WTC11 (cell line): ENCODE data around the gene SH3D19. TPM values are rescaled to one million over a fixed set of nuclear protein-coding genes. Genes with fewer than 3 reads are reported as not detected.

Experiments used
- ATAC-seq: fragments of 200-7000 bp; cut with Tn5 transposase; 2 replicates; pipeline ENCODE4 v1.10.0; 2021; ENCODE audit warnings: mild to moderate bottlenecking, moderate library complexity
- CTCF ChIA-PET: fragments of 300-600 bp; sonication (Branson Sonifier 250); formaldehyde crosslinking; loops from one replicate; lab custom pipeline; 2021; ENCODE audit warnings: antibody characterized with exemption; lab: Charles Lee
- POLR2A ChIA-PET: fragments of 350-600 bp; sonication (Branson Sonifier 250); formaldehyde crosslinking; loops from one replicate; lab custom pipeline; 2021; ENCODE audit warnings: antibody characterized with exemption; lab: Charles Lee
- DNase-seq: peaks from one replicate; pipeline ENCODE4 v3.0.0; 2021; ENCODE audit warnings: low spot score
- H3K27ac Mint-ChIP-seq: 2 replicates; pipeline ENCODE4 v1.8.0; 2021; ENCODE audit warnings: mixed read lengths
- H3K27me3 Mint-ChIP-seq: 2 replicates; pipeline ENCODE4 v1.8.0; 2021; ENCODE audit warnings: low read depth, mild to moderate bottlenecking, moderate library complexity, mixed read lengths
- H3K36me3 Mint-ChIP-seq: 2 replicates; pipeline ENCODE4 v1.8.0; 2021; ENCODE audit warnings: mixed read lengths
- H3K4me1 Mint-ChIP-seq: 2 replicates; pipeline ENCODE4 v1.8.0; 2022; ENCODE audit warnings: mixed read lengths
- H3K4me3 Mint-ChIP-seq: 2 replicates; pipeline ENCODE4 v1.8.0; 2021; ENCODE audit warnings: mild to moderate bottlenecking, moderate library complexity, mixed read lengths
- H3K9me3 Mint-ChIP-seq: 2 replicates; pipeline ENCODE4 v1.8.0; 2021; ENCODE audit warnings: mixed read lengths
- CREM ChIP-seq: sonication (generic); formaldehyde crosslinking; IDR thresholded peaks from 2 replicates; pipeline ENCODE4 v1.8.1; 2022; ENCODE audit warnings: mild to moderate bottlenecking, missing genetic modification reagents, moderate library complexity
- FOXJ3 ChIP-seq: sonication (generic); formaldehyde crosslinking; IDR thresholded peaks from 2 replicates; pipeline ENCODE4 v1.9.0; 2021; ENCODE audit warnings: missing genetic modification reagents, mild to moderate bottlenecking, borderline replicate concordance
- FOXP1 ChIP-seq: sonication (generic); formaldehyde crosslinking; IDR thresholded peaks from 2 replicates; pipeline ENCODE4 v1.8.0; 2022; ENCODE audit warnings: missing genetic modification reagents, mild to moderate bottlenecking, moderate library complexity, borderline replicate concordance
- GRHL2 ChIP-seq: fragments of 250-450 bp; sonication (Bioruptor Pico); IDR thresholded peaks from 2 replicates; pipeline ENCODE4 v1.8.0; 2022; ENCODE audit warnings: mild to moderate bottlenecking, moderate library complexity; ENCODE audit not compliant: insufficient replicate concordance, severe bottlenecking
- MXD4 ChIP-seq: fragments of 250-450 bp; sonication (Bioruptor Pico); IDR thresholded peaks from 2 replicates; pipeline ENCODE4 v1.8.0; 2021; ENCODE audit warnings: mild to moderate bottlenecking, moderate library complexity, borderline replicate concordance
- NR1H2 ChIP-seq: sonication (generic); formaldehyde crosslinking; IDR thresholded peaks from 2 replicates; pipeline ENCODE4 v1.9.0; 2021; ENCODE audit warnings: mild to moderate bottlenecking, moderate library complexity, missing genetic modification reagents
- OVOL2 ChIP-seq: fragments of 250-450 bp; sonication (Bioruptor Pico); IDR thresholded peaks from 2 replicates; pipeline ENCODE4 v1.9.0; 2021; ENCODE audit warnings: mild to moderate bottlenecking, borderline replicate concordance
- RELA ChIP-seq: sonication (generic); formaldehyde crosslinking; IDR thresholded peaks from 2 replicates; pipeline ENCODE4 v1.8.1; 2022; ENCODE audit warnings: missing genetic modification reagents, mild to moderate bottlenecking, borderline replicate concordance
- SP1 ChIP-seq: sonication (generic); formaldehyde crosslinking; conservative IDR thresholded peaks from 2 replicates; pipeline ENCODE4 v1.8.1; 2022; ENCODE audit warnings: missing genetic modification reagents
- TP53 ChIP-seq: sonication (generic); formaldehyde crosslinking; IDR thresholded peaks from 2 replicates; pipeline ENCODE4 v1.8.1; 2023; ENCODE audit warnings: mild to moderate bottlenecking, missing genetic modification reagents
- ZBTB21 ChIP-seq: sonication (generic); formaldehyde crosslinking; IDR thresholded peaks from 2 replicates; pipeline ENCODE4 v1.8.1; 2023; ENCODE audit warnings: mild to moderate bottlenecking, missing genetic modification reagents, borderline replicate concordance
- ZNF121 ChIP-seq: sonication (generic); formaldehyde crosslinking; IDR thresholded peaks from 2 replicates; pipeline ENCODE4 v1.8.0; 2023; ENCODE audit warnings: missing genetic modification reagents
- ZNF138 ChIP-seq: sonication (generic); formaldehyde crosslinking; conservative IDR thresholded peaks from 2 replicates; pipeline ENCODE4 v1.8.1; 2022; ENCODE audit warnings: mild to moderate bottlenecking, moderate library complexity, missing genetic modification reagents
- total RNA-seq: library from RNA; stranded (reverse); gene quantifications from 3 replicates; pipeline ENCODE4 v1.2.3, GENCODE V29; 2021
- TF ChIP-seq, protein P1 (sequence below): sonication (generic); formaldehyde crosslinking; IDR thresholded peaks from 2 replicates; pipeline ENCODE4 v1.8.1; 2023; ENCODE audit warnings: mild to moderate bottlenecking, missing genetic modification reagents
- TF ChIP-seq, protein P2 (sequence below): sonication (generic); formaldehyde crosslinking; IDR thresholded peaks from 2 replicates; pipeline ENCODE4 v1.8.1; 2023; ENCODE audit warnings: mild to moderate bottlenecking, moderate library complexity, missing genetic modification reagents
- TF ChIP-seq, protein P3 (sequence below): fragments of 250-450 bp; sonication (Bioruptor Pico); IDR thresholded peaks from 2 replicates; pipeline ENCODE4 v1.9.0; 2021; ENCODE audit warnings: moderate library complexity, mild to moderate bottlenecking, inconsistent platforms, borderline replicate concordance
- TF ChIP-seq, protein P4 (sequence below): sonication (generic); formaldehyde crosslinking; IDR thresholded peaks from 2 replicates; pipeline ENCODE4 v1.8.1; 2022; ENCODE audit warnings: mild to moderate bottlenecking, missing genetic modification reagents, moderate library complexity, borderline replicate concordance
- TF ChIP-seq, protein P5 (sequence below): fragments of 250-450 bp; sonication (Bioruptor Pico); conservative IDR thresholded peaks from 2 replicates; pipeline ENCODE4 v1.9.0; 2021; ENCODE audit warnings: mild to moderate bottlenecking
- TF ChIP-seq, protein P6 (sequence below): sonication (generic); formaldehyde crosslinking; IDR thresholded peaks from 2 replicates; pipeline ENCODE4 v1.8.1; 2022; ENCODE audit warnings: low read depth, missing genetic modification reagents, borderline replicate concordance
- TF ChIP-seq, protein P7 (sequence below): sonication (generic); formaldehyde crosslinking; IDR thresholded peaks from 2 replicates; pipeline ENCODE4 v1.8.1; 2023; ENCODE audit warnings: mild to moderate bottlenecking, missing genetic modification reagents
- TF ChIP-seq, protein P8 (sequence below): fragments of 250-450 bp; sonication (Bioruptor Pico); IDR thresholded peaks from 2 replicates; pipeline ENCODE4 v1.9.0; 2021; ENCODE audit warnings: mild to moderate bottlenecking

SH3D19 gene
- total RNA-seq, 1 experiment from 2014 or later, result 41.6 TPM

DNA sequence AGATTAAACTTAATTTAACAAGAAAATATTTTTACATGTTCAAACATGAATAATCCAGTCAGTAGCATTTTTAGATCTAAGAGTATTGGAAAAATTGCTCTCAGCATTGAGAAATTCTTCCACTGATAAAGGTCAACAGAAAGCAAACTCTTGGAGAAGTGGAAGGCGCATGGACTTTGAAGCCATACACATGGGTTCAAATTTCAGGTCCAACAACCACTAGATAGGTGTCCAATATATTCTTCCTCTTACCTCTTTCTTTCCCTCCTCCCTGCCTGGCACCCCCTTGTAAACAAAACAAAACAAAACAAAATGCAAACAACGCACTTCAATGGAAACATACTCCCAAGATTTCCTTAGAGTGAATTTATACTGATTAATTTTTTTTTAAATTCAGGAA, 76.9 kb downstream of the SH3D19 start (continued):
- TF ChIP-seq, protein P1, sequence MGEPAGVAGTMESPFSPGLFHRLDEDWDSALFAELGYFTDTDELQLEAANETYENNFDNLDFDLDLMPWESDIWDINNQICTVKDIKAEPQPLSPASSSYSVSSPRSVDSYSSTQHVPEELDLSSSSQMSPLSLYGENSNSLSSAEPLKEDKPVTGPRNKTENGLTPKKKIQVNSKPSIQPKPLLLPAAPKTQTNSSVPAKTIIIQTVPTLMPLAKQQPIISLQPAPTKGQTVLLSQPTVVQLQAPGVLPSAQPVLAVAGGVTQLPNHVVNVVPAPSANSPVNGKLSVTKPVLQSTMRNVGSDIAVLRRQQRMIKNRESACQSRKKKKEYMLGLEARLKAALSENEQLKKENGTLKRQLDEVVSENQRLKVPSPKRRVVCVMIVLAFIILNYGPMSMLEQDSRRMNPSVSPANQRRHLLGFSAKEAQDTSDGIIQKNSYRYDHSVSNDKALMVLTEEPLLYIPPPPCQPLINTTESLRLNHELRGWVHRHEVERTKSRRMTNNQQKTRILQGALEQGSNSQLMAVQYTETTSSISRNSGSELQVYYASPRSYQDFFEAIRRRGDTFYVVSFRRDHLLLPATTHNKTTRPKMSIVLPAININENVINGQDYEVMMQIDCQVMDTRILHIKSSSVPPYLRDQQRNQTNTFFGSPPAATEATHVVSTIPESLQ (CRISPR knock-in tag), result no peak
- no peak for TF ChIP-seq FOXP1 (CRISPR knock-in tag)
- TF ChIP-seq ZBTB21, result no peak
- TF ChIP-seq ZNF121 (CRISPR knock-in tag), result no peak
- no peak for TF ChIP-seq GRHL2
- TF ChIP-seq OVOL2 (CRISPR knock-in tag), result no peak
- TF ChIP-seq RELA (CRISPR knock-in tag), result no peak
- TF ChIP-seq, protein P2, sequence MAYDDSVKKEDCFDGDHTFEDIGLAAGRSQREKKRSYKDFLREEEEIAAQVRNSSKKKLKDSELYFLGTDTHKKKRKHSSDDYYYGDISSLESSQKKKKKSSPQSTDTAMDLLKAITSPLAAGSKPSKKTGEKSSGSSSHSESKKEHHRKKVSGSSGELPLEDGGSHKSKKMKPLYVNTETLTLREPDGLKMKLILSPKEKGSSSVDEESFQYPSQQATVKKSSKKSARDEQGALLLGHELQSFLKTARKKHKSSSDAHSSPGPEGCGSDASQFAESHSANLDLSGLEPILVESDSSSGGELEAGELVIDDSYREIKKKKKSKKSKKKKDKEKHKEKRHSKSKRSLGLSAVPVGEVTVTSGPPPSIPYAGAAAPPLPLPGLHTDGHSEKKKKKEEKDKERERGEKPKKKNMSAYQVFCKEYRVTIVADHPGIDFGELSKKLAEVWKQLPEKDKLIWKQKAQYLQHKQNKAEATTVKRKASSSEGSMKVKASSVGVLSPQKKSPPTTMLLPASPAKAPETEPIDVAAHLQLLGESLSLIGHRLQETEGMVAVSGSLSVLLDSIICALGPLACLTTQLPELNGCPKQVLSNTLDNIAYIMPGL, result no peak
- TF ChIP-seq, protein P3, sequence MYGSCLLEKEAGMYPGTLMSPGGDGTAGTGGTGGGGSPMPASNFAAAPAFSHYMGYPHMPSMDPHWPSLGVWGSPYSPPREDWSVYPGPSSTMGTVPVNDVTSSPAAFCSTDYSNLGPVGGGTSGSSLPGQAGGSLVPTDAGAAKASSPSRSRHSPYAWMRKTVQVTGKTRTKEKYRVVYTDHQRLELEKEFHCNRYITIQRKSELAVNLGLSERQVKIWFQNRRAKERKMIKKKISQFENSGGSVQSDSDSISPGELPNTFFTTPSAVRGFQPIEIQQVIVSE (CRISPR knock-in tag), result no peak
- TF ChIP-seq ZNF138, result no peak

DNA sequence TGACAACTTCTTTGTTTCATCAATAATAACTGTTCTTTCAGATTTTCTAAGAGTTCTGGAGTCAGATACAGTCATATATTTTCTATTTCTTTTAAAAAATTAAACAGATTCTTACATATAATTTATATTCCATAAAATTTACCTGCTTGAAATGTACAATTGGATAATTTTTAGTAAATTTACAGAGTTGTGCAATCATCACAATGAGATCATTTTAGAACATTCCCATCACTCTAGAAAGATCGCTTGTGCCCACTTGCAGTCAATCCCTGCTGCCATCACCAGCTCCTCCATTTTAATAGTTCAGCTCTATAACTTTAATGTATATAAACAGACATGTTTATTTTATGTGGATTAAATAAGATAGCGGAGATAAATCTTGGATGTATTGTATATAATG, 78.0 kb downstream of the SH3D19 start:
- no peaks in the 10 kb centered on the region for H3K36me3 Mint-ChIP-seq
- H3K27ac Mint-ChIP-seq, result no peak overlapping the region
- no peak for ATAC-seq
- H3K9me3 Mint-ChIP-seq, result no peaks in the 10 kb centered on the region
- H3K27me3 Mint-ChIP-seq, result no peaks in the 10 kb centered on the region
- CTCF ChIA-PET, result interaction anchor here (1.1 to 1.4 kb wide), 2 partner anchors 30 to 78 kb away, joined by 4 read pairs; partner anchors contain the start of genes PRSS48 and SH3D19
- DNase-seq, result no peak
- no peak overlapping the region for H3K4me3 Mint-ChIP-seq
- POLR2A ChIA-PET, result interaction anchor here (0.5 to 0.6 kb wide), 2 partner anchors 52 to 292 kb away, joined by 4 to 14 read pairs; no protein-coding TSS in a partner anchor
- peaks cover 55% of the 10 kb centered on the region for H3K4me1 Mint-ChIP-seq
- TF ChIP-seq, protein P4, sequence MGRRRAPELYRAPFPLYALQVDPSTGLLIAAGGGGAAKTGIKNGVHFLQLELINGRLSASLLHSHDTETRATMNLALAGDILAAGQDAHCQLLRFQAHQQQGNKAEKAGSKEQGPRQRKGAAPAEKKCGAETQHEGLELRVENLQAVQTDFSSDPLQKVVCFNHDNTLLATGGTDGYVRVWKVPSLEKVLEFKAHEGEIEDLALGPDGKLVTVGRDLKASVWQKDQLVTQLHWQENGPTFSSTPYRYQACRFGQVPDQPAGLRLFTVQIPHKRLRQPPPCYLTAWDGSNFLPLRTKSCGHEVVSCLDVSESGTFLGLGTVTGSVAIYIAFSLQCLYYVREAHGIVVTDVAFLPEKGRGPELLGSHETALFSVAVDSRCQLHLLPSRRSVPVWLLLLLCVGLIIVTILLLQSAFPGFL (CRISPR knock-in tag), result no peak
- no peak for TF ChIP-seq NR1H2 (CRISPR knock-in tag)
- no peak for TF ChIP-seq SP1
- TF ChIP-seq, protein P5, sequence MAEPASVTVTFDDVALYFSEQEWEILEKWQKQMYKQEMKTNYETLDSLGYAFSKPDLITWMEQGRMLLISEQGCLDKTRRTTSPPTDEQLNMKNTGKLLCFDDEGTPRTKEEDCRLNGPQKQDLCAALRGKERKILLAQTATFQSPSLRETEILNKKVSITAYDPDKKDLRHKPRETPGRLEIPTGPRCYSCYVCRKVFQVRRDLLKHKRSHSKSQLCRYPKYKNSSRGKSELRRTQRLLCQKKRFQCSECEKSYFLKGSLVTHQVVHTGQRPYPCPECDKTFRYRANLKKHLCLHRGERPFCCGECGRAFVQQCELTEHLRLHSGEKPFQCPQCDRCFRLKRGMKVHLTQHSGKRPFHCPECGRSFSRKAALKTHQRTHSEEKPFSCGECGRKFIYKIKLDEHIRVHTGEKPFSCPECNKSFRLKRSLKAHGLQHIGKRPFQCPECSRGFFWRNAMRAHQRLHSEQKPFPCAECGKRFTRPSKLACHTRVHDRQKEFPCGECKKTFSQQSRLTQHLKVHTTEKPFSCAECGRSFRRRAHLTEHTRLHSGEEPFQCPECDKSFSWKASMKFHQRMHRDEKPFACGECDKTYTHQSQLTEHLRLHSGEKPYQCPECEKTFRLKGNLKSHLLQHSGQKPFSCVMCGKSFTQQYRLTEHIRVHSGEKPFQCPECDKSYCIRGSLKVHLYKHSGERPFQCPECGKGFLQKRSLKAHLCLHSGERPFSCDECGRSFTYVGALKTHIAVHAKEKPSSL (CRISPR knock-in tag), result no peak
- no peak for TF ChIP-seq GRHL2
- no peak for TF ChIP-seq FOXJ3 (CRISPR knock-in tag)
- TF ChIP-seq, protein P6, sequence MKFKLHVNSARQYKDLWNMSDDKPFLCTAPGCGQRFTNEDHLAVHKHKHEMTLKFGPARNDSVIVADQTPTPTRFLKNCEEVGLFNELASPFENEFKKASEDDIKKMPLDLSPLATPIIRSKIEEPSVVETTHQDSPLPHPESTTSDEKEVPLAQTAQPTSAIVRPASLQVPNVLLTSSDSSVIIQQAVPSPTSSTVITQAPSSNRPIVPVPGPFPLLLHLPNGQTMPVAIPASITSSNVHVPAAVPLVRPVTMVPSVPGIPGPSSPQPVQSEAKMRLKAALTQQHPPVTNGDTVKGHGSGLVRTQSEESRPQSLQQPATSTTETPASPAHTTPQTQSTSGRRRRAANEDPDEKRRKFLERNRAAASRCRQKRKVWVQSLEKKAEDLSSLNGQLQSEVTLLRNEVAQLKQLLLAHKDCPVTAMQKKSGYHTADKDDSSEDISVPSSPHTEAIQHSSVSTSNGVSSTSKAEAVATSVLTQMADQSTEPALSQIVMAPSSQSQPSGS (CRISPR knock-in tag), result no peak
- TF ChIP-seq ZBTB21, result no peak
- TF ChIP-seq MXD4 (CRISPR knock-in tag), result no peak
- TF ChIP-seq, protein P7, sequence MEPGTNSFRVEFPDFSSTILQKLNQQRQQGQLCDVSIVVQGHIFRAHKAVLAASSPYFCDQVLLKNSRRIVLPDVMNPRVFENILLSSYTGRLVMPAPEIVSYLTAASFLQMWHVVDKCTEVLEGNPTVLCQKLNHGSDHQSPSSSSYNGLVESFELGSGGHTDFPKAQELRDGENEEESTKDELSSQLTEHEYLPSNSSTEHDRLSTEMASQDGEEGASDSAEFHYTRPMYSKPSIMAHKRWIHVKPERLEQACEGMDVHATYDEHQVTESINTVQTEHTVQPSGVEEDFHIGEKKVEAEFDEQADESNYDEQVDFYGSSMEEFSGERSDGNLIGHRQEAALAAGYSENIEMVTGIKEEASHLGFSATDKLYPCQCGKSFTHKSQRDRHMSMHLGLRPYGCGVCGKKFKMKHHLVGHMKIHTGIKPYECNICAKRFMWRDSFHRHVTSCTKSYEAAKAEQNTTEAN, result no peak
- TF ChIP-seq CREM (CRISPR knock-in tag), result no peak
- TF ChIP-seq, protein P8, sequence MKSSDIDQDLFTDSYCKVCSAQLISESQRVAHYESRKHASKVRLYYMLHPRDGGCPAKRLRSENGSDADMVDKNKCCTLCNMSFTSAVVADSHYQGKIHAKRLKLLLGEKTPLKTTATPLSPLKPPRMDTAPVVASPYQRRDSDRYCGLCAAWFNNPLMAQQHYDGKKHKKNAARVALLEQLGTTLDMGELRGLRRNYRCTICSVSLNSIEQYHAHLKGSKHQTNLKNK (CRISPR knock-in tag), result no peak
- no peak for TF ChIP-seq TP53 (CRISPR knock-in tag)
